ENCODE data around the gene EMILIN1.
"Not testable (repeated sequence)": the region's sequence is repeated elsewhere in the genome, so short reads cannot be mapped to it uniquely, and the experiment has no call there.

Gene EMILIN1

DNA sequence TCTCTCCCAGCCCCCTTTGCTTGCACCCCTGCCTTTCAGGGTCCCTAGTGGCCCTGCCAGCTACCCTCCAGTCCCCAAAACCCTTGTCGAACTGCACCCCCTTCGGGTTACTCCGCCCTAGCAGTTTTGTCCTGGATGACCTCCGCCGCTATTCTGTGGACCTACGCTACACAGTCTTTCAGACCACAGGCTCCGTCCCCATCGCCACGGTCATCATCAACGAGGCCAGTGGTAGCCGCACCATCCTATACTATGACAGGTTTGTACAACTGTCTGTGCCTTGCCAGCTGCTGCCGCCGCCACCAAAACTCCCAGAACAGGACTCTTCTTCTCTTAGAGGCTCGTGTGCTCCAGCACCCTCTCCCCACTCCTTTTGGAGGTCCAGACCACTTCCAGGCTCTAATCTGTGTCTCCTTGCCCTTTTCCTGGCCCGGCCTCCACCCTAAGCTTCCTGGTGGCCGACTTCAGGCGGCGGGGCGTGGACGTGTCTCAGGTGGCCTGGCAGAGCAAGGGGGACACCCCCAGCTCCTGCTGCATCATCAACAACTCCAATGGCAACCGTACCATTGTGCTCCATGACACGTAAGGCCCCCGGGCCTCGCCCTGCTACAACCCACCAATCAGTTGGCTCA, 16.1 kb downstream of the EMILIN1 start:
- no peak for DNase-seq (ENCODE audit: low read depth in 2 of 2)

DNA sequence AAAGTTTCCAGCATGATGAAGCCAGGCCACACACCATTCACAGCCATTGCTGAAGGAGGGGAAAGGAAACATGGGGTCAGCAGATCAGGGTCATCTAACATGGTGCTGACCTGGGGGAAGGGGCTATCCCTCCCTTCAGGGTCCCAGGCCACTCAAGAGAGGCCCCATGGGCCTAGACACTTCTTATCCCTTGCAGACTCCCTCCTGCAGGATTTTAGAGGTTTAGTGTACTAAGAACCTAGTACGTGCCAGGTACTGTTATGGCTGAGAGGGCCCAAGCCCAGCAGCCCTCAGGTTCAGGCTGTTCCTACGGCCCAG, 17.0 kb downstream of the EMILIN1 start:
- no peak for DNase-seq (ENCODE audit: low read depth in 2 of 2)

DNA sequence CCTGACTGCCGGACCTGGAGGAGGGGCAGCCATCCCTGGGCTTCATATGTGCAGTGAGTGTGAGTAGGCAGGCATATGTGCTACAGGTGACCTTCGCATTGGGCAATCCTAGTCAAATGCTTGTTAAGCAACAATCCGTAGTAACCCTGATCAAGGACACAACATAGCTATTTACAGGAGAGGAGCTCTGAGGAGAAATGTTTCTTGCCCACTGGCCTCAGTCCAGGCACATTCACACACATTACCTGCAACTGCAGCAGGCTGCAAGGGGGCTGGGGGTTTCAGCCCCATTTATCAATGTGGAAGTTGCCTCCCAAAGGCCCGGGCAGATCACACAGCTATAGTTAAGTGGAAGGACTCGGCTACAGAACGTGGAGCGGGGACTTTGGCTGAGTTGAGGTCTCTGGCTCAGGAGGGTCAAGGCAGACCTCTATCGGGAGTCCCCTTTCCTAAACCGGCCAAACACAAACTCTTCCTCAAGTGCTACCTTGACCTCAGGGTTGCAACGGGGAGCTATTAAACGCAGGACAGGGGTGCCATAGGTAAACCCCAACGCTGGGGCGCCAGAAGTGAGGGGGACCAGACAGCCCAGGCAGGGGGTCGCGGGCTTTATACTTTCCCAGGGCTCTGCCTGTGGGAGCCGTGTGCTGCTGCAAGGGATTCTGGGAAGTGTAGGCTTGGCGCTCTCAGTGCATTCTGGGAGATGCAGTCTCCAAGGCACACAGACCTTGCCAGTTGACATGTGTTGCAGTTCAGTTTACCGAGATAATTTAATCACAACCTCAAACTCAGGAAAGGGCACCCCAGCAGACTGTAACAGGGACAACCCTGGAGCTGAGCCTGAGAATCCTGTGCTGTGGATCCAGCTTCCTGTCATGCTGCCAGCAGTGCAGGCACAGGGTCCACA, 17.6 kb downstream of the EMILIN1 start:
- no peak for DNase-seq (ENCODE audit: low read depth in 2 of 2)

- no peak for DNase-seq (ENCODE audit: low read depth in 2 of 2)
Measured at GRCh38 chr2:27096748-27097297, 18.4 kb downstream of the EMILIN1 start.

- no peak for DNase-seq (ENCODE audit: low read depth in 2 of 2)
Measured at GRCh38 chr2:27097341-27097740, 18.9 kb downstream of the EMILIN1 start.

DNA sequence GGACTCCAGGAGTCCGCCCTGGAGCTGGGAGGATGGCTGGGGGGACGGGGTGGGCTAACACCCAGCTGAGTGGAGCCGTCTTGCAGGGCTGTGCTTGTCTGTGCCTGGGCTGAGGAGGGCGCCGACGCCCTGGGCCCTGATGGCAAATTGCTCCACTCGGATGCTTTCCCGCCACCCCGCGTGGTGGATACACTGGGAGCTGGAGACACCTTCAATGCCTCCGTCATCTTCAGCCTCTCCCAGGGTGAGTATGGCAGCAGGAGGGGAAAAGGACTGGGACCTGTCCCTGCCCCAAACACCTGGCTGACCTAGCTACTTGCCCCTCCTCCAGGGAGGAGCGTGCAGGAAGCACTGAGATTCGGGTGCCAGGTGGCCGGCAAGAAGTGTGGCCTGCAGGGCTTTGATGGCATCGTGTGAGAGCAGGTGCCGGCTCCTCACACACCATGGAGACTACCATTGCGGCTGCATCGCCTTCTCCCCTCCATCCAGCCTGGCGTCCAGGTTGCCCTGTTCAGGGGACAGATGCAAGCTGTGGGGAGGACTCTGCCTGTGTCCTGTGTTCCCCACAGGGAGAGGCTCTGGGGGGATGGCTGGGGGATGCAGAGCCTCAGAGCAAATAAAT, 21.0 kb downstream of the EMILIN1 start:
- DNase-seq (ENCODE audit: low read depth in 2 of 2) = no peak

- no peak for DNase-seq (ENCODE audit: low read depth in 2 of 2)
Measured at GRCh38 chr2:27100036-27100435, 21.6 kb downstream of the EMILIN1 start.

DNA sequence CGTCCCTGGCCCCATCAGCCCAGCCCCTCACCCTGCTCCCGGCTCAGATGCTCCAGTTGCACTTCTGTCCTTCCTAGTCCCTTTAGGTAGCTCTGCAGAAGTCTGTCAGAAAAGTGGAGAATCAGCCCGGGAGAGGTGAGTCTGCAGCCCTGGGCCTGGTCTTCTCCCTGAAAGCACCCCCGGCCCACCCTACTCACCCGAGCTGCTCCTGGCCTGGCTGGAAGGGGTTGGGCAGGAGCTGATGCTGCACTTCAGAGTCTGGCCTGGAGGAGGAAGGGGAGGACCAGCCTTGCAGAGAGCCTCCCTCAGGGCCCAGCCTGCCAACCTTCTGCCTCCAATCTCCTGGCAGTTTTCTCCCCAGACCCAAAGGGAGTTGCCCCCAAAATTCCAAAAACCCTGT, 23.9 kb downstream of the EMILIN1 start:
- DNase-seq (ENCODE audit: low read depth in 2 of 2) = no peak

DNA sequence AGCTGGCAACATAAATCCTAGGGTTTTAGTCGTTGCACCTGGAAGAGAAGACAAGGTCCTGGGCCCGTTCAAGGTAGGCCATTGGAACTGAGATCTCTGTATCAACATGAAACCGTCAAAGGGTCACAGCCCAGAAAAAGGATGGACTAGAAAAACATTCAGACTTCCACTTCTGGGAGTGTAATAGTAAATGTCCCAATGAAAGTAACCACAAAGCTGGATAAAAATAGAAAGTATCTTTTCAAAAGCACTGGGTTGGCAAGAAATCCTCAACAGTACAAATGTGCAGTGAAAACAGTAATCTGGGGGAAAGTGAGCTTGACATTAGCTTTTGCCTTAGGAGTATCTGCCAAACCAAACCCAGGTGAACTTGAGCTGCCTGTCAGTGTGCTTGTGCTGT, 27.6 kb downstream of the EMILIN1 start:
- no peak for DNase-seq (ENCODE audit: low read depth in 2 of 2)

DNA sequence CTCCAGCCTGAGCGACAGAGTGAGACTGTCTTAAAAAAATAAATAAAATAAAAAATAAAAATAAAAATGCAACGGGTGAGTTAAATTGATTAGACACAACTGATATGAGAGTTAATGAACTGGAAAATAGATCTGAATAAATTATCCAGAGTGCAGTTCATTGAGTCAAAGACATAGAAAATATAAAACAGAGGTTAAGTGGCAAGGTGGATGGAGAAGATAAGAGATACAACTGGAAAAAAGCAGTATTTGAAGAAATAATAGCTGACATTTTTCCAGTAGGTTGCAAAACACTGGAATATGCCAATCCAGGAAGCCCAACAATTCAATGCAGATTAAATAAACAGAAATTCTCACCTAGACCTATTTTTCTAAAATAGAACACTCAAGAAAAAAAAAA, 29.8 kb downstream of the EMILIN1 start:
- no peak for DNase-seq (ENCODE audit: low read depth in 2 of 2)

- DNase-seq (ENCODE audit: low read depth in 2 of 2) = no peak
Measured at GRCh38 chr2:27109083-27109482, 30.7 kb downstream of the EMILIN1 start.

- not testable (repeated sequence) for DNase-seq (ENCODE audit: low read depth in 2 of 2)
Measured at GRCh38 chr2:27110603-27111352, 32.4 kb downstream of the EMILIN1 start.

DNA sequence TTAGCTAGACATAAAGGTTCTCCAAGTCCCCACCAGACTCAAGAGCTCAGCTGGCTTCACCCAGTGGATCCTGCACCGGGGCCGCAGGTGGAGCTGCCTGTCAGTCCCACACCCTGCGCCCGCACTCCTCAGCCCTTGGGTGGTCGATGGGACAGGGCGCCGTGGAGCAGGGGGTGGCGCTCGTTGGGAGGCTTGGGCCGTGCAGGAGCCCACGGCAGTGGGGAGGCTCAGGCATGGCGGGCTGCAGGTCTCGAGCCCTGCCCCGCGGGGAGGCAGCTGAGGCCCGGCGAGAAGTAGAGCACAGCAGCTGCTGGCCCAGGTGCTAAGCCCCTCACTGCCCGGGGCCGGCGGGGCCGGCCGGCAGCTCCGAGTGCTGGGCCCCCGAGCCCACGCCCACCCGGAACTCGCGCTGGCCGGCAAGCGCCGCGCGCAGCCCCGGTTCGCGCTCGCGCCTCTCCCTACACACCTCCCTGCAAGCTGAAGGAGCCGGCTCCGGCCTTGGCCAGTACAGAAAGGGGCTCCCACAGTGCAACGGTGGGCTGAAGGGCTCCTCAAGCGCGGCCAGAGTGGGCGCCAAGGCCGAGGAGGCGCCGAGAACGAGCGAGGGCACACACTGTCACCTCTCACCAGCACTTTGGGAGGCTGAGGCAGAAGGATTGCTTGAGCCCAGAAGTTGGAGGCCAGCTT, 33.1 kb downstream of the EMILIN1 start:
- DNase-seq (ENCODE audit: low read depth in 2 of 2) = not testable (repeated sequence)

DNA sequence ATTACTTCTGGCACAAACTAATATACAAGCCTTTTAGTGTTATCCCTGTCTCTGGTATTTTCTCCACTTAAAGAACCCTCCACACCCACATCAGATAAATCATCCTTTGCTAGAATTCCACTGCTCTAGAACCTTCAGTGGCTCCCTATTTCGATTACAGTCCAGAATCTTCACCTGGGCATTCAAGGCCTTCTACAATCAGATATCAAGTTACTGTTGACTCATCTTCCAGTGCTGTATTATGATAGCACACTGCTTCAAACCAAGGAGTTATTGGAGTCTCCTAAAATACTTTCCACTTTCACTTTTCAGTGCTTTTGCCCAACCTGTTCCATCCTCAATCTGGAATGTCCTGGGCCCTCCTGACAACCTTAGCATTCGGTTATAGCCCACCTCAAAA, 37.1 kb downstream of the EMILIN1 start:
- DNase-seq (ENCODE audit: low read depth in 2 of 2) = no peak

DNA sequence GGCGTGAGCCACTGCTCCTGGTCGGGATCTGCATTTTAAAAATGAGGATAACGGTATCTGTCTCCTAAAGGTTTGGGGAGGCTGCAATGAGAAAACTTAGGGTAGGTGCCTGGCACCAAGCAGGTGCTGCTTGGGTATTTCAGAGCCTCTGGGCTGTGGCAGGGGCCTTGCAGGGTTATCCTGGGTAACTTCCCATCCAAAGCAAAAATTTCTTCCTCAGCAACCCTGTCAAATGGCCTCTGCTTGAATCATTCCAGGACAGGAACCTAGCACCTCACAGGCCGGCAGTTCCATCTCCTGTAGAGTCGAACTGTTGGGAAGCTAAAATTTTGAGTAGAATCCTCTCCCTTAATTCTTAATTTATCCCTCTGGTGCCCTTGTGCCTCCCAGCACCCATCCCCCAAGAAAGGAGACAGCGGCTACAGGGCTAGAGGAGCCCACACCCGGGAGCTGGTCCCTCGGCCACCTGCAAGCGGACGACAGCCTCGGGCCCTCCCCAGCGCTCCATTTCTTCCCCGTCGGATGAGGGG, 39.6 kb downstream of the EMILIN1 start:
- DNase-seq (ENCODE audit: low read depth in 2 of 2) = no peak

DNA sequence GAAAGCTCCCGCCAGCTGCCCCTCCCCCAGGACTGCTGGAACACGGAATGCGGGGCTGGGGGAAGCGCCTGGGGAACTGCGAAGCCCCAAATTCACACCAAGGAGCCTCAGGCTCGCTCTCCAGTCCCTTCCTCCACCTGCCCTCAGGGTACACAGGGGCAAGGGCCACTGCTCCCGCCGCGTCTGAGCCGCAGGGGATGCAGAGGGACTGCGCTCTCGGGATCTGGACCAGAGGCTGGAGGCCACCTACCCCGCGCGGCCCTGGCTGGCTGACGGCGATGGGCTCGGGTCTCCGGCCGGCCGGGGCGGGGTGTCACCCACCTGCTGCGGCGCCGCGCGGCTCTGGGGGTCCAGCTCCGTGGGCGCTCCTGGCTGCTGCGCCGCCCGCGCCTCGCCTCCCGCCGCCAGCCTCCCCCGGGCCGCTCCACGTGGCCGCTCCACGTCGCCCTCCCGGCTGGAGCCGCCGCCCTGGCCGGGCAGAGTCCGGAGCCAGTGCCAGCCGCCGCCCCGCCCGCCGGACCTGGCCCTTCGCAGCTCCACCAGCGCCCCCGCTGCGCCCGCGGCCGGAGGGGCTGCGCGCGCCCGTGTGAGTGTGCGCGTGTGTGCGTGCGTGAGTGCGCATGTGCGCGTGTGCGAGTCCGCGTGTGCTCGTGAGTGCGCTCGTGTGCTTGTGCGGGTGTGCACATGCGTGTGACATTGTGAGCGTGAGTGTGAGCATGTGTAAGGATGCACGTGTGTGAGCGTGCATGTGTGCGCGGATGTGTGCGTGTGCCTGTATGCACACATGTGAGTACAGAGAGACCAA, 40.3 kb downstream of the EMILIN1 start, which contains the start of gene CGREF1:
TSS of gene CGREF1 (minus strand) at position 604 of the 805 bp plus-strand sequence. CDS start 14,762 bp downstream, outside the sequence.
- no peak for DNase-seq (ENCODE audit: low read depth in 2 of 2)

DNA sequence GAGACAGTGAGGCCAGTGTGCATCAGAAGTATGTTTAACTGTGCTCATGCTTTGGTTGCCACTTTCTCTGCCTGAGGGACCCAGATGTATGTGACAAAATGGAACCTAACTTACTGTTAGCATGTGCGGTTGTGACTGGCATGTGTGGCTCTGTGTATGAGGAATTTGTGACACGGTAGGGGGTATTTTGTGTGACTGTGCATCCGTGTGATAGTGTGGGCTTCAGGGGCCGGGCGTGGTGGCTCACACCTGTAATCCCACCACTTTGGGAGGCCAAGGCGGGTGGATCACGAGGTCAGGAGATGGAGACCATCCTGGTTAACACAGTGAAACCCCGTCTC, 40.9 kb downstream of the EMILIN1 start:
- not testable (repeated sequence) for DNase-seq (ENCODE audit: low read depth in 2 of 2)

GRCh38 chr2:27121906-27122305, 43.5 kb downstream of the EMILIN1 start:
- DNase-seq (ENCODE audit: low read depth in 2 of 2) = no peak

- DNase-seq (ENCODE audit: low read depth in 2 of 2) = no peak
Measured at GRCh38 chr2:27122791-27123190, 44.4 kb downstream of the EMILIN1 start.
